Stimulated activated CD4-positive, alpha-beta T cell treated with anti-CD3 and anti-CD28 coated beads, Interleukin-2, amount 100 ng/mL, for 4 hours (primary cell): ENCODE results near the gene ELL.

Source experiments
- DNase-seq: peaks from one replicate; pipeline ENCODE4 v3.0.0-alpha.2; 2020; ENCODE audit warnings: low read depth

Gene ELL

GRCh38 chr19:18488838-18489626 is 32.8 kb downstream of the ELL start:
- DNase-seq: no peak

- DNase-seq: no peak
Measured at GRCh38 chr19:18488403-18488723, 33.5 kb downstream of the ELL start.

GRCh38 chr19:18487576-18488402 is 34.1 kb downstream of the ELL start:
- no peak for DNase-seq

DNA sequence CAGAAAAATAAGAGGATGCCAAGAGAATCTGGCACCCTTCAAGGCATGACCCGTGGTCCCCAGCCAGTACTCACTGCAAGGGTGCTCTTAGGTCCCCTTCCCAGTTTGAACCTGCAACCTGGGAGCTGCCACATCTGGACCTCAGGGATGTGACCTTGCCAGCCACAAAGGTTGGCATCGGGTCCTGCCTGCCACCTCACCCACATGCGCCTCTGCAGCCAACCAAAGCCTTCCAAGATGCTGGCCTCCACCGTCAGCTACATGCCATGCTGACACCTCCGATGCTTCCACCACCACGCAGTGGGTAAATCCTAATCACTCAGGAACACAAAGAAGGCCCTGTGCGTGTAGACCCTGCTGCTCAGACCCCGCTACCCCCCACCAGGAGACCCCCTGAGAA is 35.1 kb downstream of the ELL start:
- no peak for DNase-seq

DNA sequence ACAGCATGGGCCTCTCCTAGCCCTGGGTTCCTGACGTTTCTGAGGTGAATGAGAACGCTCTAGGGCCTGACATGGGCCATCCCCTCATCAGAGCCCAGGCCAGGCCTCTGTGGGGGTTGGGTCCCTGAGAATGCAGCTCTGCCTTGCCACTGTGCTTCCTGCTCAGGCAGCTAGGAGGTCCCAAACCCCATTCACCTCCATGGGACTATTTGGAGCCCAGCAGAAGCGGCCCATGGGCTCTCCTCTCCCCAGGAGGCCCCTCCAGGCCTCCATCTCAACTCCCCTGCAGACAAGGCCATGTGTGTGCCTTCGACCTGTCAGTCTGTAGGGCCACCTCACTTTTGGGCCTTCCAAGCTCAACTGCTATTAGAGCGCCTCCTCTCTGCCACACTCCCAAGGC is 36.9 kb downstream of the ELL start:
- no peak for DNase-seq

GRCh38 chr19:18483119-18483890 is 38.6 kb downstream of the ELL start:
- no peak for DNase-seq

DNA sequence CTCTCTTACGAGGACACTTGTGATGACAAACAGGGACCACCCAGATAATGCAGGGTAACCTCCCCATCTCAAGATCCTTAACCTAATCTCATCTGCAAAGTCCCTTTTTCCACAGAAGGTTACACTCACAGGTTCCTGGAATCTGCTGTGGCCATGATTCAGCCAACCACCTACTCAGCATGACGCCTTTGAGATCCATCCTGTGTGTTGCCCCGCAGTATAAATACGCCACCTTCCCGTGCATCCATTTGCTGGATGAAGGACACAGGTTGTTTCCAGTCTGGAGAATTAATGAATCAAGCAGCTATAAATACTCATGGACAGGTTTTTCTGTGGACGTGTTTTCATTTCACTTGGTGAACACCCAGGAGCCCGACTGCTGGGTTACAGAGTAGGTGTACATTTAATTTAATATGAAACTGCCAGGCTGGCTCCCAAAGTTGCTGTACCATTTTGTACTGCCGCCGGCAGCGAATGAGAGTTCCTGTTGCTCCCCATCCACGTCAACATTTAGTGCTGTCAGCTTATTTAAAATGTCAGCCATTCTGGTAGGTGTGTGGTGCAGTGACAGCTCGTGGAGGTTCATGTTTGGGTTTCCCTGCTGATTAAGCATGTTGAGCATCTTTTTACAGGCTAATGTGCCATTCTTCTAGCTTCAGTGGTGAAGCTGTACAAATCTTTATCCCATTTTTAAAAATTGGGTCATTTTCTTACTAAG is 40.2 kb downstream of the ELL start:
- DNase-seq: no peak

GRCh38 chr19:18480006-18480691 is 41.7 kb downstream of the ELL start:
- DNase-seq: no peak

DNA sequence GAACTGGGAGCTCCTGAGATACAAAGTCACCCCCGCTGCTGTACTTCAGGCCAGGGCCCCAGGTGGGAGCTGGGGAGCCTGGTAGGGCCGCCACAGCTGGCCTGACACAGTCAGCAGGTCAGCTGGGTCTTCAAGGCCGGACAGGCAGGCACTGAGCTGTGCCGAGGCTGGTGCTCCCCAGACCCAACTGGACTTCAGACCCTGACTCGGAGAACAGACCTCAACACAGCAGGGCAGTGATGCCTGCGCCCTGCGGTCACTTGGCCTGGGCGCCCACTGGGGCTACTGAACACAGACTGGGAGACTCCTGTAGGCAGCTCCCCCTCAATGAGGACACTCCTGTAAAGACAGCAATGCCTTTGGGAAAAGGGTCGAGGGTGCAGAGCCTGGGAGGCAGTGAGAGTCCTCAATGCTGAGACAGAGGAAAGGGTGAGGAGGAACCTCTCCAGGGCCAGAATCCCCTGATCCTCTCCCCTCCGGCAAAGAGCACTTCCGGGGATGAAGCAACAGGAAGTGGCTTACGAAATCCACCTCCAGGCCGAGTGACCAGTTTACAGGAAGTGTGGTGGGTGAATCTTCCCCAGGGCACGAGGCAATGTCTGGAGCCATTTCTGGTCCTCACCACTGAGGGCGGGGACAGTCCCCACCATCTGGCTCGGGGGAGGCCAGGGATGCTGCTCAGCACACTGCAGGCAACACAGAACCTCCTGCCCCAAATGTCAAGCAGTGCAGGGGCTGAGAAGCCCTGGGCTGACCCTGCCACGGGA is 43.1 kb downstream of the ELL start:
- DNase-seq: peak; percentile 21

DNA sequence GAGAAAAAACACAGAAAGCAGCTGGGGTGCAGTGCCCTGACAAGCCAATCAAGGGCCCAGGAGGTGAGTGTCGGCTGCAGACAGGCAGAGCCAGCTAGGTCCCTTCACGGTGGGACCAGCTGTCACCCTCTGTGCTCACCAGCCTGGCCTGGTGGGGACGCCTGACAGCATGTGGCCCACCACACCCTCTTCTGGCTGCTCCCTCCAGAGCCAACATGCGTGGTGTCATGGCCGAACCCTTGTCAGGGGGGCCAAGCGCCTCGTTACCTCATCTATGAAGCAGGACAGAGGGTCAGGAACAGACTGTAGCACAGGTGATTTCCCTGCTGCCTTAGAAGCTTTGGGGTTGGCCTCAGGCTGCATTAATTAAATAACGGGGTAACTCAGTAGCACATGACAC is 43.9 kb downstream of the ELL start:
- no peak for DNase-seq

- DNase-seq: no peak
Measured at GRCh38 chr19:18477042-18477779, 44.7 kb downstream of the ELL start.

- DNase-seq: no peak
Measured at GRCh38 chr19:18476507-18477041, 45.3 kb downstream of the ELL start.

DNA sequence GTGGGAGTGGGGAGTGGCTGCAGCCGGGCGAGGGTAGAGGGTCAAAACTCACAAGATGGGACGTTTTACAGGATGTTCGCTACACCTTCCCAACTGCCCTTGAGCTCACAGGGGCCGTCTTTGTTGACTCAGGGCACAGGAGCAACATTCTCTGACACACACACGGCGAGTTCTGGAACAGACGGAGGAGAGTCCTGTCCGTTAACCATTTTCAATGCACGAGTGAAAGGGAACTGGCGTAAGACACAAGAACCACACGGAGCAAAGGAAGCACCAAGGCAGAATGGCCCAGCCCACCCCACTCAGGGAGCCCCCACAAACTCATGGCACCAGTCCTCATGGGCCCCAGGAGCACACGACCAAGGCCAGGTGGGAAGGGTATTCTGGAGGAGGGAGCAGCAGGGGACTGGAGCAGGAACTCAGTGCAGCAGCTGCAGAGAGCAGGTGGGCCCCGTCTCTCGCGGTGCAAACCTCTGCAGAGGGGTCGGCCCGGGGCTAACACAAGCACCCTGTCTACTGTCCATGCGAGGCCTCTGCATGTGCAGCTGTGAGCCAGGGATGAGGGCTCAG is 46.0 kb downstream of the ELL start:
- DNase-seq: no peak

GRCh38 chr19:18475004-18475453 is 46.8 kb downstream of the ELL start:
- no peak for DNase-seq

DNA sequence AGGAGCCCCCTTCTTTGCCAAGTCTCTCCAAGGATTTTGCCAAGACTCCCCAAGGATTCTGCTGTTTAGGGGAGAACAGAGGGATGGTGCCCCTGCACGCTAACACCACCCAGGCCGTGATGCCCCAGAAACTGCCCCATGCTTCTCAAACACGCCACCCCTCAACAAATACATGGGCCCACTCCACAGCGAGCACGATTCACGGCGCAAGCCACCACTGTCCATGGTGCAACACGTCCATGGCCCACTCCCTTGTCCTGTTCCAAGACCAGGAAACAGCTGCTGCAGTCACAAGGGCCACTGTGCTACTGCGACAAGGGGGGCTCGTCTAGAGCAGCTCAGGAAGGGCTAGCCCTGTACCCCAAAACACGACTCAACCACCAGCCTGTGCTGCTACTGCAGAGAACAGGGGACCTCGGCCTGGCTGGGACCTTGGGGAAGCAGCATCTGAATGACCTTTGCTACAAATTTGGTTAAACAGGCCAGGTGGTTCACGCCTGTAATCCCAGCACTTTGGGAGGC is 47.4 kb downstream of the ELL start:
- DNase-seq: no peak

DNA sequence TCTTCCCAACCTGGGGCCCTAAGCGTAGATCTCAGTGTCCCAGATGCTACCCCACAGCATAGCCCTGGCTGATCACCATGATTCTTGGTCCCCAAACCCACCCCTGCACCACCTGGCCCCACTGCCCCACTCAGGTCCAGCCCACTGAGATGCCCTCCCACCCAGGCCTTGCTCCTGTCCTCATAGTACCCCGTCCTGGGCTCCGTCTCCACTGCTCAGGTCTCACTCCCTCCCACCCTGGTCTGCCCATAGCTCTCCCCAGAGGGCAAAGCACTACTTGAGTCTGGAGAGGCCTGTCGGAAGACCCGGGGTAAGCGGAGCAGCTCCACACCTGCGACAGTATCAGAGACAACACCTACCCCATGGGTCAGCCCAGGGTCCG is 48.2 kb downstream of the ELL start:
- DNase-seq: no peak

DNA sequence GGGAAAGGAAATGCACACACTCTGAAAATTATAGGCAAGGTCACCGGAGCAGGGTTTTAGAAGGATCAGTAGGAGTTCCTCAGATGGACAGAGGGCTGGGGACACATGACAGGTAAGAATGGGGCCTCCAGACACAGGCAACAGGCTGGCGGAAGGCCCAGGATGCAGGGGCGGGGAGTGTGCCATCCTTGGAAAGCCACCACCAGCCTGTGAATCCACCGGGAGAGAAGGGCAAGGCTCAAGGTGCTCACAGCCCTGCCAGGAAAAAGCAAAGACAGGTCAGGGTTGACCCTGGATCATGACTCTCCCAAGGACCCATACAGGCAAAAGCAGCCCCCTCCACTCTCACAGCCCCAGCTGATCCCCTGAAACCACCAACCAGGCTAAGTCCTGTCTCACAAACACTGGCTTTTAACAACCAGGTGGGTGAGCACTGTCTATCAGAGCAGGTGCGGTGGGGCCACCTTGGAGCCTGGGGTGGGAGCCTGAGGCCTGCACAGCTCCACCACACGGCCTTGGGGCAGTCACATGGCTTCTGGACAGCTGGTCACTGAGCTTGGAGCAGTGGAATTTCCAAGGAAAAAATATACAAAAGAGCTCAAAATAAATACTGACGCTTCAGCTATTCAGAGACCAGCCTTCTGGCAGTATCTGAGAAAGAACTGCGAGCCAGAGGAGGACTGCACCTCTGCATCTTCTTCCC is 48.7 kb downstream of the ELL start:
- DNase-seq: no peak

- no peak for DNase-seq
Measured at GRCh38 chr19:18470787-18471186, 51.1 kb downstream of the ELL start.
